HEK293T (cell line): ENCODE measurements around the gene MYCBP2.

Source experiments
- CTCF ChIA-PET: fragments of 350-600 bp; formaldehyde crosslinking; extraction: SDS; loops from one replicate; lab custom pipeline; 2021; ENCODE audit warnings: antibody characterized with exemption, inconsistent platforms; lab: Yijun Ruan, JAX
- POLR2A ChIA-PET: fragments of 350-600 bp; formaldehyde crosslinking; extraction: SDS; loops from one replicate; lab custom pipeline; 2020; ENCODE audit warnings: antibody characterized with exemption, inconsistent platforms; lab: Yijun Ruan, JAX
- DNase-seq: peaks from one replicate; pipeline ENCODE4 v3.0.0; 2012; ENCODE audit warnings: mixed read lengths; ENCODE audit errors: extremely low spot score
- ARNT ChIP-seq: fragments of 450-650 bp; IDR thresholded peaks from 2 replicates; pipeline ENCODE4 v1.6.1; 2017; ENCODE audit warnings: mild to moderate bottlenecking
- BHLHE40 ChIP-seq: fragments of 450-650 bp; IDR thresholded peaks from 2 replicates; pipeline ENCODE4 v1.6.1; 2016; ENCODE audit warnings: mild to moderate bottlenecking, moderate library complexity, borderline replicate concordance
- CTBP1 ChIP-seq: fragments of 450-650 bp; IDR thresholded peaks from 2 replicates; pipeline ENCODE4 v1.6.1; 2016; ENCODE audit warnings: borderline replicate concordance
- ELF4 ChIP-seq: fragments of 450-650 bp; IDR thresholded peaks from 2 replicates; pipeline ENCODE4 v1.6.1; 2017; ENCODE audit warnings: antibody characterized with exemption
- FOXA1 ChIP-seq: fragments of 450-650 bp; IDR thresholded peaks from 2 replicates; pipeline ENCODE4 v1.6.1; 2016; ENCODE audit warnings: mild to moderate bottlenecking
- FOXK2 ChIP-seq: fragments of 450-650 bp; IDR thresholded peaks from 2 replicates; pipeline ENCODE4 v1.6.1; 2016; ENCODE audit warnings: mild to moderate bottlenecking
- FOXM1 ChIP-seq: fragments of 450-650 bp; IDR thresholded peaks from 2 replicates; pipeline ENCODE4 v1.6.1; 2017; ENCODE audit warnings: mild to moderate bottlenecking, borderline replicate concordance
- HDGF ChIP-seq: fragments of 450-650 bp; IDR thresholded peaks from 2 replicates; pipeline ENCODE4 v1.6.1; 2017; ENCODE audit warnings: antibody characterized with exemption, borderline replicate concordance
- L3MBTL2 ChIP-seq: fragments of 450-650 bp; conservative IDR thresholded peaks from 2 replicates; pipeline ENCODE4 v1.6.1; 2016; ENCODE audit warnings: mild to moderate bottlenecking
- LEF1 ChIP-seq: fragments of 450-650 bp; IDR thresholded peaks from 2 replicates; pipeline ENCODE4 v1.6.1; 2017; ENCODE audit warnings: mild to moderate bottlenecking, borderline replicate concordance
- NFRKB ChIP-seq: fragments of 450-650 bp; IDR thresholded peaks from 2 replicates; pipeline ENCODE4 v1.6.1; 2016; ENCODE audit warnings: mild to moderate bottlenecking, moderate library complexity
- SP1 ChIP-seq: fragments of 450-650 bp; IDR thresholded peaks from 2 replicates; pipeline ENCODE4 v1.6.1; 2017
- SUZ12 ChIP-seq: fragments of 450-650 bp; IDR thresholded peaks from 2 replicates; pipeline ENCODE4 v1.6.1; 2016; ENCODE audit warnings: mild to moderate bottlenecking
- TARDBP ChIP-seq: fragments of 450-650 bp; IDR thresholded peaks from 2 replicates; pipeline ENCODE4 v1.6.1; 2016
- ZNF384 ChIP-seq: fragments of 450-650 bp; IDR thresholded peaks from 2 replicates; pipeline ENCODE4 v1.6.1; 2016
- TF ChIP-seq, protein P1 (sequence below): fragments of 450-650 bp; IDR thresholded peaks from 2 replicates; pipeline ENCODE4 v1.6.1; 2016

MYCBP2 gene, protein sequence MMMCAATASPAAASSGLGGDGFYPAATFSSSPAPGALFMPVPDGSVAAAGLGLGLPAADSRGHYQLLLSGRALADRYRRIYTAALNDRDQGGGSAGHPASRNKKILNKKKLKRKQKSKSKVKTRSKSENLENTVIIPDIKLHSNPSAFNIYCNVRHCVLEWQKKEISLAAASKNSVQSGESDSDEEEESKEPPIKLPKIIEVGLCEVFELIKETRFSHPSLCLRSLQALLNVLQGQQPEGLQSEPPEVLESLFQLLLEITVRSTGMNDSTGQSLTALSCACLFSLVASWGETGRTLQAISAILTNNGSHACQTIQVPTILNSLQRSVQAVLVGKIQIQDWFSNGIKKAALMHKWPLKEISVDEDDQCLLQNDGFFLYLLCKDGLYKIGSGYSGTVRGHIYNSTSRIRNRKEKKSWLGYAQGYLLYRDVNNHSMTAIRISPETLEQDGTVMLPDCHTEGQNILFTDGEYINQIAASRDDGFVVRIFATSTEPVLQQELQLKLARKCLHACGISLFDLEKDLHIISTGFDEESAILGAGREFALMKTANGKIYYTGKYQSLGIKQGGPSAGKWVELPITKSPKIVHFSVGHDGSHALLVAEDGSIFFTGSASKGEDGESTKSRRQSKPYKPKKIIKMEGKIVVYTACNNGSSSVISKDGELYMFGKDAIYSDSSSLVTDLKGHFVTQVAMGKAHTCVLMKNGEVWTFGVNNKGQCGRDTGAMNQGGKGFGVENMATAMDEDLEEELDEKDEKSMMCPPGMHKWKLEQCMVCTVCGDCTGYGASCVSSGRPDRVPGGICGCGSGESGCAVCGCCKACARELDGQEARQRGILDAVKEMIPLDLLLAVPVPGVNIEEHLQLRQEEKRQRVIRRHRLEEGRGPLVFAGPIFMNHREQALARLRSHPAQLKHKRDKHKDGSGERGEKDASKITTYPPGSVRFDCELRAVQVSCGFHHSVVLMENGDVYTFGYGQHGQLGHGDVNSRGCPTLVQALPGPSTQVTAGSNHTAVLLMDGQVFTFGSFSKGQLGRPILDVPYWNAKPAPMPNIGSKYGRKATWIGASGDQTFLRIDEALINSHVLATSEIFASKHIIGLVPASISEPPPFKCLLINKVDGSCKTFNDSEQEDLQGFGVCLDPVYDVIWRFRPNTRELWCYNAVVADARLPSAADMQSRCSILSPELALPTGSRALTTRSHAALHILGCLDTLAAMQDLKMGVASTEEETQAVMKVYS (N-terminal part only)

DNA sequence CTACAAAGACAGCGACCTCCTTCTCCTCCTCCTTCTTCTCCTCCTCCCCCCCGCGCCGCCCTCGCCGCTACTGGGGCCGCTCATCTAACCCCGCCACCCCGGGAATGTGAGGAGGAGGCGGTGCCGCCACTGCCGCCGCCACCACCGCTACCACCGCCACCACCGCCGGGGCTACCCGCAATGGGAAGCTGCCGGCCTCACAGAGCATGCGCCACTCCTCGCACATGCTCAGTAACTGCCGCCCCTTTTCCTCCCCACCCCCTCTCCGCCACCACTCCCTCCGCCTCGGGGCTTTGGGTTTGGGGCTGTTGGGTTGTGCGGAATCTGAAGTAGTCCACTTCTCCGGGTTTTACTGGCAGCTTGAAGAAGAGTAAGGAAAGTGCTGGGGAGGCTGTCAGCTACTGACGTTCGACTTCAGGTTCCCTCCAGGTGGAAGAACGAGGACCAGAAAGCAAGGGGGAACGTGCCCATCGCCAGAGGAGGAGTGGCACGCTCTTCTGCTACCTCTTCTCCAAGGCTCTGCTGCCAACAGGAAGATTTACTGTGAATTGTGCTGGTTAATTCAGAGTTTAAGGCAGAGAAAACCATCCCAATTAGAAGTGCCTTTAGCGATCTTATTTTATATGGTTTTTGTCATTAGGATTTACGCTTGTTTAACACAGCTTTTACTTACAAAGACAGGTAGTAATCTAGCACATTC is at the start of gene MYCBP2:
MYCBP2 (minus strand) TSS at position 190 of the 700 bp plus-strand sequence. CDS start 319 bp downstream, outside the sequence.
- POLR2A ChIA-PET: interaction anchor here (0.5 to 5.9 kb wide), 26 partner anchors 8 to 370 kb away, joined by 3 to 53 read pairs (median 4); partner anchors contain the start of genes FBXL3 and SLAIN1
- DNase-seq: peak; percentile 99
- CTCF ChIA-PET: interaction anchor here (0.7 to 1.5 kb wide), 3 partner anchors 62 to 151 kb away, joined by 3 to 6 read pairs (median 3); no protein-coding TSS in a partner anchor
- TF ChIP-seq BHLHE40: no peak
- TF ChIP-seq L3MBTL2: peak; percentile 91
- no peak for TF ChIP-seq SUZ12
- no peak for TF ChIP-seq ZNF384
- peak; percentile 95 for TF ChIP-seq CTBP1
- peak; percentile 67 for TF ChIP-seq FOXM1
- no peak for TF ChIP-seq HDGF
- peak; percentile 20; the same call in 1 of the 2 replicates for TF ChIP-seq ELF4
- no peak for TF ChIP-seq LEF1
- TF ChIP-seq ARNT: peak; percentile 66; the same call in 1 of the 2 replicates
- no peak for TF ChIP-seq FOXA1
- TF ChIP-seq SP1: no peak
- no peak for TF ChIP-seq TARDBP
- no peak for TF ChIP-seq NFRKB
- TF ChIP-seq, protein P1, sequence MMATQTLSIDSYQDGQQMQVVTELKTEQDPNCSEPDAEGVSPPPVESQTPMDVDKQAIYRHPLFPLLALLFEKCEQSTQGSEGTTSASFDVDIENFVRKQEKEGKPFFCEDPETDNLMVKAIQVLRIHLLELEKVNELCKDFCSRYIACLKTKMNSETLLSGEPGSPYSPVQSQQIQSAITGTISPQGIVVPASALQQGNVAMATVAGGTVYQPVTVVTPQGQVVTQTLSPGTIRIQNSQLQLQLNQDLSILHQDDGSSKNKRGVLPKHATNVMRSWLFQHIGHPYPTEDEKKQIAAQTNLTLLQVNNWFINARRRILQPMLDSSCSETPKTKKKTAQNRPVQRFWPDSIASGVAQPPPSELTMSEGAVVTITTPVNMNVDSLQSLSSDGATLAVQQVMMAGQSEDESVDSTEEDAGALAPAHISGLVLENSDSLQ: peak; percentile 92
- no peak for TF ChIP-seq FOXK2

DNA sequence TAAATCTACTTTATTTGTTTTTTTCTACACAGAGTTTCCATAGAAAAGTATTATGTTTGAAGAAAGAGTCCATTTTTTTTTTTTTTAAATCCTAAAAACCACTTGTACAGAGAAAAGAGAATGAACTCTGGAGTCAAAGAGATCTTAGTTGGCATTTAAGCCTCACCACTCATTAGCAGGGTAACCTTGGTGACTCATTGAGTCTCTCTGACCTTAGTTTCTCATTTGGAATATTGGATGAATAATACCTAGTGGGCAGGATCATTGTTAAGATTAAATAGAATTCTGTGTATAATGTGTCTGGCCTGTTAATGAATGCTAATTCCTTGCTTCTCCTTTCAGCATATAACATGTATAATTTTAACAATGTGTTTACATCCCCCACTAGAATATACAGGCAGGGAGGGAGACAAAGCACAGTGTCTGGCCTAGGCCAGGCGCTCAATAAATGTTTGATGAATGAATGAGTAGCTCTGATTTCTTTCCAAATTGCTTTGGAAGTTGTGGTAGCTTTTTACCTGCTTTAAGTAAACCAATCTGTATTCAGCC is 48.7 kb upstream of the MYCBP2 start:
- DNase-seq: no peak
- ChIA-PET POLR2A (interaction anchor here (1.0 kb wide), 1 partner anchor 8 kb away, joined by 3 read pairs; no protein-coding TSS in a partner anchor), CTCF (no interaction called here)
- TF ChIP-seq ZNF384: no peak
- TF ChIP-seq FOXK2: no peak
- no peak for TF ChIP-seq ELF4
- TF ChIP-seq LEF1: no peak
- no peak for TF ChIP-seq TARDBP
- no peak for TF ChIP-seq BHLHE40
- TF ChIP-seq SUZ12: no peak
- no peak for TF ChIP-seq HDGF
- TF ChIP-seq ARNT: no peak
- TF ChIP-seq L3MBTL2: no peak
- no peak for TF ChIP-seq FOXA1
- TF ChIP-seq, protein P1: no peak
- no peak for TF ChIP-seq NFRKB
- TF ChIP-seq FOXM1: no peak
- no peak for TF ChIP-seq SP1
- no peak for TF ChIP-seq CTBP1

DNA sequence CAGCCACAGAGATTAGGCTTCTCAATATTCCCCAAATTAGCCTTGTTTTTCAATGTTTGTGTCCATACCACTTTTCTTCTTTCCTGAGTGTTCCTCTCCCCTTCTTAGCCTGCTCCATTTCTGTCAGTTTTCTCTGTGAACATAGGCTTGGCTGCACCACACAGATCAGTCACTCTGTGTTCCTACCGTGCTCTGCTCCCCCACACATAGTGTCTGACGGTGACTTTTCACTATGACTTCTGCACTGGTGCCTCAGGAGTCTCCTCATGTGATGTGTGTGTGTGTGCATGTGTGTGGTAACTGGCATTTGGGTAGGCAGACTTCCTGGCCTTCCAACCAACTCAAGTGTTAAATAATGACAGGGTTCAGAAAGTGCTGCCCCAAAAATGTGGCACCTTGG is 47.9 kb upstream of the MYCBP2 start:
- TF ChIP-seq CTBP1 (no peak), SP1 (no peak), ARNT (no peak), TARDBP (no peak), FOXK2 (no peak), SUZ12 (no peak)
- TF ChIP-seq, protein P1: no peak
- DNase-seq: no peak
- CTCF ChIA-PET: no interaction called here
- POLR2A ChIA-PET: no interaction called here

DNA sequence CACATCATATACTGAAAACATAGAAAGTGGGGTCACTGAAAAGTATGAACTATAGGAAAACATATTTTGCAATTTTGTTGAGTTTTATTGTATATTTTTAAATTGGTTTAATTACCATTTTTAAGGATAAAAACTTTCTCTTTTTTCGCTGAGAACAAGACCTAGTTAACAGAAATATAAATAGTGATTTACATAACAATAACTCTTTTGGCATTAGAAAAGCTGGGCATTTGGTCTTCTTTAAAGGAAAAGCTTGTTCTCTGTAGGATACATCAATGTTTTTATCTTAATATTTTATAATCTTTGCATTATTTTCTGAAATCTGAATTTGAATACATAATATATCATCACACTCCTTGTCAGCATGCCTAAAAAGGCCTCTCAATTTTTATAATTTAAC is 47.4 kb upstream of the MYCBP2 start:
- ChIA-PET POLR2A (no interaction called here), CTCF (no interaction called here)
- DNase-seq: no peak
- TF ChIP-seq FOXA1: no peak
- TF ChIP-seq LEF1: no peak
- no peak for TF ChIP-seq L3MBTL2
- no peak for TF ChIP-seq SUZ12
- TF ChIP-seq ZNF384: no peak
- TF ChIP-seq ELF4: no peak
- TF ChIP-seq TARDBP: no peak
- no peak for TF ChIP-seq NFRKB
- no peak for TF ChIP-seq BHLHE40
- no peak for TF ChIP-seq SP1
- no peak for TF ChIP-seq CTBP1
- no peak for TF ChIP-seq FOXK2
- no peak for TF ChIP-seq ARNT
- TF ChIP-seq, protein P1: no peak
- no peak for TF ChIP-seq HDGF
- TF ChIP-seq FOXM1: no peak
